ENCODE data around the gene TXLNG. TPM values are rescaled to one million over a fixed set of nuclear protein-coding genes. Genes with fewer than 3 reads are reported as not detected.

Gene TXLNG
- total RNA-seq, 1 donor from 2014 or later = 25.4 TPM

- Mint-ChIP-seq H3K27me3 (ENCODE audit: low read depth) (no peaks in the 10 kb centered on the region), H3K4me1 (peaks cover 53% of the 10 kb centered on the region), H3K36me3 (peaks cover 3% of the 10 kb centered on the region), H3K4me3 (peak overlapping the region; percentile 98), H3K27ac (peak overlapping the region; percentile 100), H3K9me3 (no peaks in the 10 kb centered on the region)
- DNase-seq (ENCODE audit: low spot score in 2 of 2, unreplicated experiment in 2 of 2) = peak; percentile 57 to 73
- no peak for TF ChIP-seq CTCF (IDR thresholded peaks at IDR 0.05; ENCODE audit: unreplicated experiment)
Observed at GRCh38 chrX:16869393-16870094, 83.3 kb downstream of the TXLNG start.

- no peak for TF ChIP-seq CTCF (IDR thresholded peaks at IDR 0.05; ENCODE audit: unreplicated experiment)
- peak; percentile 97 to 99 for DNase-seq (ENCODE audit: low spot score in 2 of 2, unreplicated experiment in 2 of 2)
- peaks cover 3% of the 10 kb centered on the region for H3K36me3 Mint-ChIP-seq
- H3K9me3 Mint-ChIP-seq = no peaks in the 10 kb centered on the region
- H3K4me3 Mint-ChIP-seq = peak within 1 kb of the TSS; percentile 98
- peaks cover 53% of the 10 kb centered on the region for H3K4me1 Mint-ChIP-seq
- peaks cover 1% of the 10 kb centered on the region for H3K27me3 Mint-ChIP-seq (ENCODE audit: low read depth)
- peak within 1 kb of the TSS; percentile 100 for H3K27ac Mint-ChIP-seq
Observed at GRCh38 chrX:16870095-16870861, 84.0 kb downstream of the TXLNG start, which contains the start of gene RBBP7. Gene RBBP7, minus strand, starts transcription at chrX:16870362. Its CDS starts 309 bp downstream, at chrX:16870053.

- peak overlapping the region; percentile 98 for H3K27ac Mint-ChIP-seq
- peaks cover 49% of the 10 kb centered on the region for H3K4me1 Mint-ChIP-seq
- no peak for TF ChIP-seq CTCF (IDR thresholded peaks at IDR 0.05; ENCODE audit: unreplicated experiment)
- H3K36me3 Mint-ChIP-seq = peaks cover 3% of the 10 kb centered on the region
- DNase-seq (ENCODE audit: low spot score in 2 of 2, unreplicated experiment in 2 of 2) = peak; percentile 45 to 77
- H3K4me3 Mint-ChIP-seq = peak overlapping the region; percentile 73
- peaks cover 2% of the 10 kb centered on the region for H3K27me3 Mint-ChIP-seq (ENCODE audit: low read depth)
- H3K9me3 Mint-ChIP-seq = no peaks in the 10 kb centered on the region
Observed at GRCh38 chrX:16870862-16871815, 84.9 kb downstream of the TXLNG start.

- H3K4me1 Mint-ChIP-seq = peaks cover 35% of the 10 kb centered on the region
- no peak overlapping the region for H3K4me3 Mint-ChIP-seq
- no peak for TF ChIP-seq CTCF (IDR thresholded peaks at IDR 0.05; ENCODE audit: unreplicated experiment)
- H3K36me3 Mint-ChIP-seq = no peaks in the 10 kb centered on the region
- DNase-seq (ENCODE audit: low spot score in 2 of 2, unreplicated experiment in 2 of 2) = no peak
- H3K9me3 Mint-ChIP-seq = no peaks in the 10 kb centered on the region
- peak overlapping the region; percentile 75 for H3K27ac Mint-ChIP-seq
- peaks cover 5% of the 10 kb centered on the region for H3K27me3 Mint-ChIP-seq (ENCODE audit: low read depth)
Observed at GRCh38 chrX:16873106-16873505, 86.8 kb downstream of the TXLNG start.

- H3K4me3 Mint-ChIP-seq = no peak overlapping the region
- no peak for TF ChIP-seq CTCF (IDR thresholded peaks at IDR 0.05; ENCODE audit: unreplicated experiment)
- peaks cover 23% of the 10 kb centered on the region for H3K4me1 Mint-ChIP-seq
- no peak overlapping the region for H3K27ac Mint-ChIP-seq
- DNase-seq (ENCODE audit: low spot score in 2 of 2, unreplicated experiment in 2 of 2) = no peak
- no peaks in the 10 kb centered on the region for H3K36me3 Mint-ChIP-seq
- no peaks in the 10 kb centered on the region for H3K9me3 Mint-ChIP-seq
- H3K27me3 Mint-ChIP-seq (ENCODE audit: low read depth) = peaks cover 9% of the 10 kb centered on the region
Observed at GRCh38 chrX:16874458-16875095, 88.3 kb downstream of the TXLNG start.
